OCI-LY7 (cell line): ENCODE data around the gene IP6K2. TPM values are rescaled to one million over a fixed set of nuclear protein-coding genes. Genes with fewer than 3 reads are reported as not detected.
"Not testable (repeated sequence)": the region's sequence is repeated elsewhere in the genome, so short reads cannot be mapped to it uniquely, and the experiment has no call there.

Experiments used
- BruUV-seq: library from RNA; stranded (reverse); fragments of 400-500 nt; replicated peaks from 2 replicates; lab custom pipeline; 2021; lab: Mats Ljungman, UMichigan
- CTCF ChIA-PET: fragments of 300-600 bp; sonication (Branson Sonifier 250); formaldehyde crosslinking; loops from one replicate; lab custom pipeline; 2022; ENCODE audit warnings: antibody characterized with exemption; ENCODE audit not compliant: unreplicated experiment; lab: Charles Lee
- POLR2A ChIA-PET: fragments of 300-600 bp; sonication (Branson Sonifier 250); formaldehyde crosslinking; loops from one replicate; lab custom pipeline; 2022; ENCODE audit warnings: antibody characterized with exemption; lab: Charles Lee
- DNase-seq: peaks from one replicate; pipeline ENCODE4 v3.0.0-alpha.2; 2015; ENCODE audit warnings: low spot score
- H2AFZ ChIP-seq: fragments of 200-600 bp; sonication (generic), shearing (Covaris generic); 2 replicates; pipeline ENCODE4 v1.6.1; 2014; ENCODE audit warnings: mild to moderate bottlenecking, antibody characterized with exemption, low read length, moderate library complexity
- H3K27ac ChIP-seq: fragments of 200-600 bp; sonication (generic); 2 replicates; pipeline ENCODE4 v1.5.1; 2014; ENCODE audit warnings: mixed run types, low read depth, mild to moderate bottlenecking, moderate library complexity, low read length, inconsistent platforms; ENCODE audit not compliant: poor library complexity, severe bottlenecking
- H3K36me3 ChIP-seq: fragments of 200-600 bp; sonication (generic); 2 replicates; pipeline ENCODE4 v1.6.1; 2014; ENCODE audit warnings: mild to moderate bottlenecking, antibody characterized with exemption, low read length, moderate library complexity, mixed read lengths; ENCODE audit not compliant: insufficient read depth
- H3K4me1 ChIP-seq: fragments of 200-600 bp; sonication (generic); 2 replicates; pipeline ENCODE4 v1.5.1; 2014; ENCODE audit warnings: mild to moderate bottlenecking, low read length; ENCODE audit not compliant: insufficient read depth, poor library complexity, severe bottlenecking
- H3K4me2 ChIP-seq: fragments of 200-600 bp; sonication (generic); 2 replicates; pipeline ENCODE4 v1.6.1; 2014; ENCODE audit warnings: mild to moderate bottlenecking, low read length
- H3K4me3 ChIP-seq: fragments of 200-600 bp; sonication (generic); 2 replicates; pipeline ENCODE4 v1.5.1; 2014; ENCODE audit warnings: mild to moderate bottlenecking, low read depth, low read length; ENCODE audit not compliant: poor library complexity, severe bottlenecking
- H3K79me2 ChIP-seq: fragments of 200-600 bp; sonication (generic); 2 replicates; pipeline ENCODE4 v1.6.1; 2016; ENCODE audit warnings: low read depth, mild to moderate bottlenecking, low read length, moderate library complexity, mixed read lengths; ENCODE audit not compliant: insufficient read depth
- H3K9me2 ChIP-seq: fragments of 200-600 bp; sonication (generic); 2 replicates; pipeline ENCODE4 v1.6.1; 2016; ENCODE audit warnings: mild to moderate bottlenecking, low read length, mixed read lengths; ENCODE audit not compliant: insufficient read depth
- H3K9me3 ChIP-seq: fragments of 200-600 bp; sonication (generic); 2 replicates; pipeline ENCODE4 v1.6.1; 2014; ENCODE audit warnings: mild to moderate bottlenecking, mixed run types, low read length, mixed read lengths
- H4K20me1 ChIP-seq: fragments of 200-600 bp; sonication (generic); 2 replicates; pipeline ENCODE4 v1.6.1; 2014; ENCODE audit warnings: mild to moderate bottlenecking, antibody characterized with exemption, low read length, moderate library complexity, mixed read lengths; ENCODE audit not compliant: insufficient read depth
- EZH2phosphoT487 ChIP-seq: fragments of 200-600 bp; sonication (generic); IDR thresholded peaks from 2 replicates; pipeline ENCODE4 v1.6.1; 2018; ENCODE audit warnings: low read depth, borderline replicate concordance, mild to moderate bottlenecking, mixed run types, antibody characterized with exemption, low read length, moderate library complexity, mixed read lengths
- intact Hi-C: fragments of 100-400 bp; cut with micrococcal nuclease; formaldehyde crosslinking; loops from one replicate; pipeline ENCODE4 v1.10.0; 2022; ENCODE audit not compliant: unreplicated experiment
- total RNA-seq, 2 experiments: library from RNA; depleted of rRNA in 1 of 2; stranded (reverse); fragments of >200 nt in 1 of 2; shearing (Covaris generic) in 1 of 2; gene quantifications; 2 replicates each; pipeline ENCODE4 v1.2.3, GENCODE V29; 2014 to 2022
- TF ChIP-seq, protein P1 (sequence below): fragments of 200-600 bp; sonication (generic); conservative IDR thresholded peaks from 2 replicates; pipeline ENCODE4 v1.5.1; 2014; ENCODE audit warnings: mild to moderate bottlenecking, antibody characterized with exemption, low read length, moderate library complexity, mixed read lengths

The IP6K2 gene
- total RNA-seq, 2 experiments from 2014 or later: 77.0 to 92.7 TPM

- H3K4me2 ChIP-seq, H3K36me3 ChIP-seq, H3K4me3 ChIP-seq, DNase-seq, H3K4me1 ChIP-seq, H3K9me3 ChIP-seq, H3K79me2 ChIP-seq, H3K9me2 ChIP-seq, H2AFZ ChIP-seq, intact Hi-C loops, H3K27ac ChIP-seq, H4K20me1 ChIP-seq, POLR2A ChIA-PET, CTCF ChIA-PET, BruUV-seq: not testable (repeated sequence)
Observed at GRCh38 chr3:48734541-48734940, 17.5 kb upstream of the IP6K2 start.

DNA sequence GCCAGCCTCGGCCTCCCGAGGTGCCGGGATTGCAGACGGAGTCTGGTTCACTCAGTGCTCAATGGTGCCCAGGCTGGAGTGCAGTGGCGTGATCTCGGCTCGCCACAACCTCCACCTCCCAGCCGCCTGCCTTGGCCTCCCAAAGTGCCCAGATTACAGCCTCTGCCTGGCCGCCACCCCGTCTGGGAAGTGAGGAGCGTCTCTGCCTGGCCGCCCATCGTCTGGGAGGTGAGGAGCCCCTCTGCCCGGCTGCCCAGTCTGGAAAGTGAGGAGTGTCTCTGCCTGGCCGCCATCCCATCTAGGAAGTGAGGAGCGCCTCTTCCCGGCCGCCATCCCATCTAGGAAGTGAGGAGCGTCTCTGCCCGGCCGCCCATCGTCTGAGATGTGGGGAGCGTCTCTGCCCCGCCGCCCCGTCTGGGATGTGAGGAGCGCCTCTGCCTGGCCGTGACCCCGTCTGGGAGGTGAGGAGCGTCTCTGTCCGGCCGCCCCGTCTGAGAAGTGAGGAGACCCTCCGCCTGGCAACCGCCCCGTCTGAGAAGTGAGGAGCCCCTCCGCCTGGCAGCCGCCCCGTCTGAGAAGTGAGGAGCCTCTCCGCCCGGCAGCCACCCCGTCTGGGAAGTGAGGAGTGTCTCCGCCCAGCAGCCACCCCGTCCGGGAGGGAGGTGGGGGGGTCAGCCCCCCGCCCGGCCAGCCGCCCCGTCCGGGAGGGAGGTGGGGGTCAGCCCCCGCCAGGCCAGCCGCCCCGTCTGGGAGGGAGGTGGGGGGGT lies 16.9 kb upstream of the IP6K2 start:
- H3K27ac ChIP-seq, POLR2A ChIA-PET, H3K4me1 ChIP-seq, H3K9me3 ChIP-seq, H3K36me3 ChIP-seq, CTCF ChIA-PET, intact Hi-C loops, H3K4me3 ChIP-seq, H3K9me2 ChIP-seq, BruUV-seq, H3K4me2 ChIP-seq, H3K79me2 ChIP-seq, H2AFZ ChIP-seq, H4K20me1 ChIP-seq, DNase-seq: not testable (repeated sequence)

DNA sequence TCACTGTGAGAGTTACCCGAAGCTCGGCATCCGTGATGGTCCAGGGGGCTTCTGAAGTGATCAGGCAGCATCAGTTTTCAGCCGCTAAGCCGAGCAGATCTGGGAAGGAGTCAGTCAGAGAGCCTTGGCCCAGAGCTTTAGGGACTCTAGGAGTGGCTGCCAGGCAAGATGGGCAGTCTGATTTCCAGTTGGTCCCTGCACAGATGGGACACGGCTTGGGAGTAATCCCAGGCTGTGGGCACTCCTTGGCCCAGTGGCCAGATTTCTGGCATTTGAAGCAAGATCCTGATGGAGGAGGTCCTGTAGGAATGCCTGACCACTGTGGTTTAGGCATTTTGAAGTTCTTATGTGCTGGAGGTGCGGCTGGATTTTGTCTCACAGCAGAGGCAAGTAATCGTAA lies 10.5 kb upstream of the IP6K2 start:
- ChIA-PET POLR2A (no interaction called here), CTCF (no interaction called here)
- no peak for DNase-seq
- Histone ChIP-seq H3K4me2 (no peak overlapping the region), H3K9me2 (no peaks in the 10 kb centered on the region), H3K36me3 (no peaks in the 10 kb centered on the region), H3K9me3 (no peaks in the 10 kb centered on the region), H3K79me2 (no peaks in the 10 kb centered on the region), H4K20me1 (no peaks in the 10 kb centered on the region), H2AFZ (no peak overlapping the region), H3K27ac (no peak overlapping the region), H3K4me3 (no peak overlapping the region), H3K4me1 (no peaks in the 10 kb centered on the region)
- intact Hi-C loops: no loop called here
- BruUV-seq: no TSS peak
- no peak for TF ChIP-seq EZH2phosphoT487
- TF ChIP-seq, protein P1, sequence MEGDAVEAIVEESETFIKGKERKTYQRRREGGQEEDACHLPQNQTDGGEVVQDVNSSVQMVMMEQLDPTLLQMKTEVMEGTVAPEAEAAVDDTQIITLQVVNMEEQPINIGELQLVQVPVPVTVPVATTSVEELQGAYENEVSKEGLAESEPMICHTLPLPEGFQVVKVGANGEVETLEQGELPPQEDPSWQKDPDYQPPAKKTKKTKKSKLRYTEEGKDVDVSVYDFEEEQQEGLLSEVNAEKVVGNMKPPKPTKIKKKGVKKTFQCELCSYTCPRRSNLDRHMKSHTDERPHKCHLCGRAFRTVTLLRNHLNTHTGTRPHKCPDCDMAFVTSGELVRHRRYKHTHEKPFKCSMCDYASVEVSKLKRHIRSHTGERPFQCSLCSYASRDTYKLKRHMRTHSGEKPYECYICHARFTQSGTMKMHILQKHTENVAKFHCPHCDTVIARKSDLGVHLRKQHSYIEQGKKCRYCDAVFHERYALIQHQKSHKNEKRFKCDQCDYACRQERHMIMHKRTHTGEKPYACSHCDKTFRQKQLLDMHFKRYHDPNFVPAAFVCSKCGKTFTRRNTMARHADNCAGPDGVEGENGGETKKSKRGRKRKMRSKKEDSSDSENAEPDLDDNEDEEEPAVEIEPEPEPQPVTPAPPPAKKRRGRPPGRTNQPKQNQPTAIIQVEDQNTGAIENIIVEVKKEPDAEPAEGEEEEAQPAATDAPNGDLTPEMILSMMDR: no peak

- H4K20me1 ChIP-seq, H3K27ac ChIP-seq, H3K4me2 ChIP-seq, H3K79me2 ChIP-seq, H3K4me3 ChIP-seq, intact Hi-C loops, H3K4me1 ChIP-seq, BruUV-seq, H3K9me2 ChIP-seq, H3K36me3 ChIP-seq, H3K9me3 ChIP-seq, H2AFZ ChIP-seq, POLR2A ChIA-PET, CTCF ChIA-PET, DNase-seq: not testable (repeated sequence)
Observed at GRCh38 chr3:48725185-48725855, 8.3 kb upstream of the IP6K2 start.
